Epithelial cell of esophagus (primary cell): ENCODE results near the gene ABCA3.

Source experiments
- DNase-seq: peaks from one replicate; pipeline ENCODE4 v3.0.0; 2010; ENCODE audit warnings: low read depth
- H3K4me3 ChIP-seq: 2 replicates; pipeline ENCODE4 v1.5.1; 2011; ENCODE audit warnings: mild to moderate bottlenecking, low read length, control low read depth
- CTCF ChIP-seq: IDR thresholded peaks from 2 replicates; pipeline ENCODE4 v1.5.1; 2011; ENCODE audit warnings: low read depth, mild to moderate bottlenecking, low read length, control low read depth, inconsistent platforms; ENCODE audit not compliant: insufficient read depth; ENCODE audit errors: missing control alignments

The ABCA3 gene

GRCh38 chr16:2286550-2286949 lies 54.0 kb downstream of the ABCA3 start:
- DNase-seq: no peak
- no peak overlapping the region for H3K4me3 ChIP-seq
- no peak for TF ChIP-seq CTCF

- no peak overlapping the region for H3K4me3 ChIP-seq
- no peak for TF ChIP-seq CTCF
- DNase-seq: no peak
Measured at GRCh38 chr16:2285731-2286191, 54.8 kb downstream of the ABCA3 start.

GRCh38 chr16:2284797-2285576 lies 55.5 kb downstream of the ABCA3 start:
- no peak overlapping the region for H3K4me3 ChIP-seq
- no peak for DNase-seq
- TF ChIP-seq CTCF: no peak

GRCh38 chr16:2284001-2284770 lies 56.3 kb downstream of the ABCA3 start:
- DNase-seq: no peak
- H3K4me3 ChIP-seq: no peak overlapping the region
- TF ChIP-seq CTCF: no peak

GRCh38 chr16:2282866-2283555 lies 57.5 kb downstream of the ABCA3 start:
- no peak for DNase-seq
- TF ChIP-seq CTCF: no peak
- no peak overlapping the region for H3K4me3 ChIP-seq

- no peak overlapping the region for H3K4me3 ChIP-seq
- DNase-seq: no peak
- no peak for TF ChIP-seq CTCF
Measured at GRCh38 chr16:2282262-2282661, 58.3 kb downstream of the ABCA3 start.
